ENCODE data around the gene PMAIP1.
"Not testable (repeated sequence)": the region's sequence is repeated elsewhere in the genome, so short reads cannot be mapped to it uniquely, and the experiment has no call there.

The PMAIP1 gene

DNA sequence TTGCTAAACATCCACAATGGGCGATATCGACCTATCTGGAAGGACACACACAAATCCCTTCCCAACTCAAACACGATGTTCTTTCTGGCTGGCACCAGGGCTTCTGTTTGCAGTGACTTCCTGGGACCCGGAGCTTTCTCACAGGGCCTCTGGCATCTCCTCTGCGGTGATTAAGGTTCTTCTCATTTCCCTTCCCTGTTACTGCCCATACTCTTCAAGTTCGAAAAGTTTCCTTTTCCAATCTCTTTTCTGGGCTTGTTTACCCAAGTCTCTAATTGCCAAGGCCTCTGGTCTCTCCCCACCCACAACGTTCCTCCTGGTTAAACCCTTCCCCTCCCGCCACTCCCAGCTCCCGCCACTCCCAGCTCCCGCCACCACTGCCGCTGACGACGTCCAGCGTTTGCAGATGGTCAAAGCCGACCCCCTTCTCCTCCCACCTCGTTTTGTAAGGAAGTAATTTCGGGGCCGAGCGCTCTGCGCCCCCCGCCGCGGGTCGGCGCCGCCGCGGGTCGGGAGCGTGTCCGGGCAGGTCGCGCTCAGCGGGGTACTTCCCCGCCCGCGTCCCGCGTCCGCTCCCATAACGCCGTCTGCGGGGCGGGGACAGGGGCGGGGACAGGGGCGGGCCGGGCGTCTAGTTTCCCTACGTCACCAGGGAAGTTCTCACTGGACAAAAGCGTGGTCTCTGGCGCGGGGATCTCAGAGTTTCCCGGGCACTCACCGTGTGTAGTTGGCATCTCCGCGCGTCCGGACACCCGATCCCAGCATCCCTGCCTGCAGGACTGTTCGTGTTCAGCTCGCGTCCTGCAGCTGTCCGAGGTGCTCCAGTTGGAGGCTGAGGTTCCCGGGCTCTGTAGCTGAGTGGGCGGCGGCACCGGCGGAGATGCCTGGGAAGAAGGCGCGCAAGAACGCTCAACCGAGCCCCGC is at the start of gene PMAIP1:
Gene PMAIP1, plus strand, starts transcription at position 699 of the 924 bp plus-strand sequence. Its CDS starts 182 bp downstream, at position 881.
- peak; percentile 85 for DNase-seq

DNA sequence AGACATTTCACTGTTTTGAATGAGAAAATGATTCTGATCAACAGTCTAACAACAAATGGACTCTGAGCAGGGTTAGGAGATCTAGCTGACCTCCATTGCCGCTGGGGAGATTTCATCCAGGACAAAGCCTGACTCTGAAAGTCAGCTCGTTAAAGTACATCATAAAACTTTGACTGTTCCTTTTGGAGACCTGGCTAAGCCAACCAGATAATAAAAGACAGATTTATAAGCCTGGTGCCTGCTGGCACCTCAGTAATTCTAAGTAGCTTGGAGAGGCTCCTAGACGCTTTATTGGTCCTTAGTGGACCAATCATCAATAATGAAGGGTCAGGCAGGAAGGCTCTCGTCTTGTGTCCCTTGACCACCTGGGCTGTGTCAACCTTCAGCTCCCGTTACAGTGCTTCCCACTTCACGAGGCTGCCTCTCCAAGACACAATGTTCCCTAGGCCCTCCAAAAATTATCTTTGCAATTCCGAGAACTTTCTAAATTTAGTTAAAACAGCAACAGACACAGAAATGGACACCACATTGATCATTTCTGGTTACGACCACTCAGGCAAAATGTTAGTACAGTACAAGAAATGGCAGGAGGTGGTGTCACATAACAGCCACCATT is 47.9 kb upstream of the PMAIP1 start:
- DNase-seq, result no peak

- DNase-seq, result no peak
These were observed 47.2 kb upstream of the PMAIP1 start for GRCh38 chr18:59852548-59852947.

DNA sequence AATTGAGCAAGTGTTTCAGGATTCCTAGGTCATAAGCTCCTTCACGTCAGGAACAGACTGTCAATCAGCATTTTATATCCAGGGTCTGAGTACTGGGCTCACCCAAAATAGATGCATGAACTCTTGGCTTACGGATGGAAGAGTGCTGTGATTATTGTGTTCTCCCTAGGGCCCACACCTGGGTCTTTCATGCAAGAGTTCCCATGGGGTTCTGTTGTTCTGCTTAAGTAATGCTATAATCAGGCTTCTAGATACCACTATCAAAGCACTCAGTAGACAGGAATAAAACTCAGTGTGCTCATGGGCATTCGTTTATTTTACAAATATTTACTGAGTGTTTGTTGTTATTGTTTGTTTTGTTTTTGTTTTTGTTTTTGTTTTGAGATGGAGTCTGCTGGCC is 46.4 kb upstream of the PMAIP1 start:
- DNase-seq, result no peak

GRCh38 chr18:59853988-59854387 is 45.8 kb upstream of the PMAIP1 start:
- not testable (repeated sequence) for DNase-seq

DNA sequence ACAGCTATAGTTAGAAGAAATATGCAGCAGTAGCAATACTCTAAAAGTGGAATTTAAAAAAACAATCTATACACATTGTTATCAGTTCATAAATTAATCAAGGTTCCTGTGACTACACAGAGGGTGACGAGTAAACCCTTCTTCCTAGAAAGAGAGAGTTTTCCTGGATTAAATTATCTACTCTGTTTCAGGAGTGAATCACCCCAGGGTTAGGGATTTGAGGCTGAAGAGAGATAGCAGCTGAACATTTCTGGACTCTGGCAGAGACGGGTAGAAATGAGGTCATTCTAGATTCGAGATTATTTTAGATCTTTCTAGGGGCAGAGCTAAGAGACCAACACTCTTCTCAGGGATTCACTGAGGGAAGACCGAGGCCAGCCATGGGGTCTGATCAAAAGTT is 38.8 kb upstream of the PMAIP1 start:
- DNase-seq, result no peak

GRCh38 chr18:59861963-59862819 is 37.6 kb upstream of the PMAIP1 start:
- DNase-seq, result no peak

- DNase-seq, result no peak
These were observed 34.4 kb upstream of the PMAIP1 start for GRCh38 chr18:59865241-59865986.

- DNase-seq, result no peak
These were observed 33.1 kb upstream of the PMAIP1 start for GRCh38 chr18:59866551-59867269.

DNA sequence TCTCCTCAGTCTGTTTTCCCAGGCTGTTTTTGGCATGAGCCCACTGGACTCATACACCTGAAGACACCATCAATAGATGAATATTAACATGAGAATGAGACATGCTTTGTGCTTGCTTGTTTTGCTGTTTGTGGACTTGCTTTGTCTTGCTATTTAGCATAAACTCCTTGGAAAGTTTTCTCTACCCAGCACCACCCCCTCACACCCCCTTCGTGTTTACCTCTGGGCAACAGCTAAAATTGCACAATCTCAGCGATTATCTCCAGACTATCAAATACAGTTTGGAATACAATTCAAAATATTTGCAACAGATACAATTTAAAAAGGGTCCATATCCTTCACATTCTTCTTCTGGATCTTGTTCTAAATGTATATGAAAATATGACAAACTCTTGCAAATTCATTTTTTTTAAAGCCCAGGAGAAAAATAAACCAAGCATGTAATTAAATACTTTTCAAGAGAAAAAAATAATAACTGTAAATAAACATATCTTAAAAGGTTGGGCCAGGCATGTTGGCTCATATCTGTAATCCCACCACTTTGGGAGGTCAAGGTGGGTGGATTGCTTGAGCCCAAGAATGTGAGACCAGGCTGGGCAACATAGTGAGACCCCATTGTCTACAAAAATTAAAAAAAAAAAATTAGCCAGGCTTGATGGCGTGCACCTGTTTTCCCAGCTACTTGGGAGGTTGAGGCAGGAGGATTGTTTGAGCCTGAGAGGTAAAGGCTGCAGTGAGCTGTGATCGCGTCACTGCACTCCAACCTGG is 32.3 kb upstream of the PMAIP1 start:
- no peak for DNase-seq

DNA sequence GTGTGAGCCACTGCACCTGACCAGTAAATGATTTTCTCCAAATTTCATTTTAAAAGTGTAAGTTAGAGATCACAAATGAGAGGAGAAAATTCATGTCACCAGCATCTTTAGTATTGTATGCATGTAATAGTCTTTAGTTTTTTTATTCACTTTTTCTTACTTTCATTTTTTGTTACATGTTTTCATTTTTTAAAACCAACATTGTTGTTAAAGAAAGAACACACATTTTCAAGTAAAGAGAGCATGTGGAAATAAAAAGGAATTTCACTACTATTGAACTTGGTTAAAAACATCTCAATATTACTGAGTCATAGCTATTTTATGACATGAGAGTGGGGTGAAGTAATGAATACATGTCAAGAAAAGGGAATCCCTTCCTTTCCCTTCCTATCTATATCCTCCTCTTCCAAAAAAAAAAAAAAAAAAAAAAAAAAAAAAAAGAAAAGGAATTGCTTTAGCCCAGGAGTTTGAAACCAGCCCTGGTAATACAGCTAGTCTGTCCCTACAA is 29.1 kb upstream of the PMAIP1 start:
- no peak for DNase-seq

DNA sequence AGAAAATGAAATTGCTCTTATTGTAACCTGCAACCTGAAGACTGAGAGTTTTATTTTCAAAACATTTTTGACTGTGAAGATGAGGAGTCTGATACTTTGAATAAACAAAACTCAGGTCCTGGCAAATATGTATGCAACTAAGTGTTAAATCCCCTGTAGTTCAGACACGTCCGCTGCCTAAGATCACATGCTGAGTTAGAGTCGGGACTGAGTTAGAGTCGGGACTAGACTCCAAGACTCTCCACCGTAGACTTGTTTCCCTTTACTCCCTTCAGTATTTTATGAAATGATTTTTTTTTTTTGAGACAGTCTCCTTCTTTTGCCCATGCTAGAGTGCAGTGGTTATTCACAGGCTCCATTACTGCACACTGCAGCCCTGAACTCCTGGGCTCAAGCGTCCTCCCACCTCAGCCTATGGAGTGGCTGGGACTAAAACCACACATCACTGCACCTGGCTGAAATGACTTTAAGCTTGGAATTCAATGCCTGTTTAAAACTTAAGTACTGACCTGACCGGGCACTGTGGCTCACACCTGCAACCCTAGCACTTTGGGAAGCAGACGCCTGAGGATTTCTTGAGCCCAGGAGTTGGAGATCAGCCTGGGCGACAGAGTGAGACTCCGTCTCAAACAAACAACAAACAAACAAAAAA is 28.0 kb upstream of the PMAIP1 start:
- DNase-seq, result no peak

- DNase-seq, result no peak
These were observed 26.2 kb upstream of the PMAIP1 start for GRCh38 chr18:59873641-59874040.

DNA sequence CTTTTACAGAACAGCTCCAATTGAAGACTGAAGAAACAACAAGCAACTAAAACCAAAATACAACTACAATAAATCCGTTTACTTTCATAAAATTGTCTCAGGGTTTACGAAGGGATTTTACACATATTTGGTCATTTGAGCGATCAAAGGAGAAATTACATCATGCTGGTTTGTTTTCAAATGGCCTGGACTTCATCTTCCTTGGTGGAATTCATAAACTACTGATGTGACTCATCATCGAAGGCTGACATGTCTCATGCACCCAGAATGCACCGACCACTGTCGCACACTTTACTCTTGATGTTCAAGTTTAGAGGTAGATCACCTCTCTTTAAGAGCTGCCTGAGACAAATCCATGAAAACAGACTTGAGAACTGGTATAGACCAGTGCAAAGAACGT is 25.6 kb upstream of the PMAIP1 start:
- no peak for DNase-seq

- no peak for DNase-seq
These were observed 23.5 kb upstream of the PMAIP1 start for GRCh38 chr18:59876310-59876626.

- DNase-seq, result no peak
These were observed 22.4 kb upstream of the PMAIP1 start for GRCh38 chr18:59877361-59877760.

GRCh38 chr18:59878644-59879043 is 21.2 kb upstream of the PMAIP1 start:
- no peak for DNase-seq

DNA sequence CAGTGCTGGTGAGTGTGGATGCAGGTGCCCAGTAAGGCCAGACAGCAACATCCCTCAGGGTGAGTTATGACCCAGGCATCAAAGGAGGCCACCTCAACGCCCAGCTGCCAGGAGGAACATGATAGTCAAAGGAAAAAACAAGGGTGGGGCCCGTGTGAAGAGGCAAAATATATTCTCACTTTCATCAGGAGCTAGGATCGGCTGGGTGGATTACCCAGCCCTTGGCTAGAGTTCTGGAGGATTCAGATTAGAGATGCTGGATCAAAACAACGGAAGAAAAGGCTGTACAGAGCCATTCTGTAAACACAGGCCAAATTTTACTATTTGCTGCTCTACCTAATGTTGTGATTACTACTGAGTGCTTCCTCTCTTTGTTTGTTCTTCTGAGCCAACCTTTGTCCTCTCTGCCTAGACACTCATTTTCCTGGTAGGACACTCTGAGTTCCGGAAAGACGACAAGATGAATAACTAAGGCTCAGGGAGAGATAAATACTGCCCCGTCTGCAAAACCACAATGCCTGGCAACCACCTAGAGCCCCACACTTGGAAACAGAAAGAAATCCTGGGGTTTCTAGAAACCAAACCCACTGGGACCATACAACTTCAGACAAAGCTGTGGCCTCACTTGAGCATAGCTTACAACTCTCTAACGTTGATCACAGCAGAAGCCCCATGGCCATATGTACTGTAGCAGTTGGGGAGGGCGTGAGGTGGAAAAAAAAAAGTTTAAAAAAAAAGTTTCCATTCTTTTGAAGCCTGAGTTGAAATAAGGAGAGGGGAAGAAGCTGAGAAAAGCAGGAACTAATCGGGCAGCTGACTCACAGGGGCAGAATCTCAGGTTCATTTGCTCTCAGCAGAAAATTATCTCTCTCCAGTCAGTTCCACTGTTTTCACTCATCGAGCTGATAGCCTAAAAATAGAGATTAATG is 17.8 kb upstream of the PMAIP1 start:
- no peak for DNase-seq

- DNase-seq, result no peak
These were observed 15.4 kb upstream of the PMAIP1 start for GRCh38 chr18:59884351-59884750.

All from activated T-cell treated with anti-CD3 and anti-CD28 coated beads, Interleukin-2, amount 50 U/mL, for 1 hour (primary cell).